Esophagus squamous epithelium (tissue), 4 donors: Measurements from ENCODE around the gene PILRA.

ENCODE experiments used
- CTCF ChIP-seq, 6 experiments: fragments of 450-650 bp in 4 of 6; fragments of 200-600 bp in 2 of 6; sonication (generic) in 2 of 6; IDR thresholded peaks; one replicate each; pipeline ENCODE4 v1.5.1; 2016 to 2019; ENCODE audit warnings: antibody characterized with exemption in 6 of 6, mild to moderate bottlenecking in 4 of 6, moderate library complexity in 4 of 6
- POLR2A ChIP-seq, 4 donors: fragments of 450-650 bp; IDR thresholded peaks; one replicate each; pipeline ENCODE4 v1.6.1; 2017; ENCODE audit warnings: antibody characterized with exemption in 4 of 4, mild to moderate bottlenecking in 4 of 4, moderate library complexity in 3 of 4

GRCh38 chr7:100397315-100398081 lies 24.2 kb downstream of the PILRA start:
- no peak for TF ChIP-seq CTCF (IDR thresholded peaks at IDR 0.05)
- no peak for TF ChIP-seq POLR2A (IDR thresholded peaks at IDR 0.05)
